Fibroblast of lung (primary cell): ENCODE measurements around the gene ID4.

Source experiments
- EZH2 ChIP-seq: IDR thresholded peaks from 2 replicates; pipeline ENCODE4 v1.5.1; 2012; ENCODE audit warnings: low read length, control low read depth, mild to moderate bottlenecking; ENCODE audit errors: missing control alignments
- TF ChIP-seq, protein P1 (sequence below), 2 donors: IDR thresholded peaks in 1 of 2; conservative IDR thresholded peaks in 1 of 2; 1 replicate in 1 of 2; 2 replicates in 1 of 2; pipeline ENCODE4 v1.5.1; 2011 to 2012; ENCODE audit warnings: low read length in 2 of 2, control low read depth in 1 of 2, inconsistent platforms in 1 of 2, low read depth in 1 of 2, mild to moderate bottlenecking in 1 of 2

DNA sequence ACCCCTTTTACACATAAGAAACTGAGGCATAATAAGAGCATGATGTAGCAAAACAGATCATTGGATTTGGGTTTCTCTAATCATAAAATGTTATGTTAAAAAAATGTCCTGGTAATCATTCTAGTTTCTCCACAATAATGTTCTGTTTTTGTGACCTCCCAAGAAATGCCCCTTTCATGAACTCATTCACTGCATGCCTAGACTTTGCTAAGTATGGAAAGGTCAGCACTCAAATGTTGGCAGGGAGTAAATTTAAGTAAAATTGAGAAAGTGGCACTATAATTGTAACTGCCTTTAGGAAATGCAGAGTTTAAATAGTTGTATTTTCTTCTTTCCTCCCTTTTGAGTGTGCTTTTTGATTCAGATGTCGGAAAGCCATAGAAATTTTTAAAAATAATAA lies 48.5 kb upstream of the ID4 start:
- TF ChIP-seq, protein P1, sequence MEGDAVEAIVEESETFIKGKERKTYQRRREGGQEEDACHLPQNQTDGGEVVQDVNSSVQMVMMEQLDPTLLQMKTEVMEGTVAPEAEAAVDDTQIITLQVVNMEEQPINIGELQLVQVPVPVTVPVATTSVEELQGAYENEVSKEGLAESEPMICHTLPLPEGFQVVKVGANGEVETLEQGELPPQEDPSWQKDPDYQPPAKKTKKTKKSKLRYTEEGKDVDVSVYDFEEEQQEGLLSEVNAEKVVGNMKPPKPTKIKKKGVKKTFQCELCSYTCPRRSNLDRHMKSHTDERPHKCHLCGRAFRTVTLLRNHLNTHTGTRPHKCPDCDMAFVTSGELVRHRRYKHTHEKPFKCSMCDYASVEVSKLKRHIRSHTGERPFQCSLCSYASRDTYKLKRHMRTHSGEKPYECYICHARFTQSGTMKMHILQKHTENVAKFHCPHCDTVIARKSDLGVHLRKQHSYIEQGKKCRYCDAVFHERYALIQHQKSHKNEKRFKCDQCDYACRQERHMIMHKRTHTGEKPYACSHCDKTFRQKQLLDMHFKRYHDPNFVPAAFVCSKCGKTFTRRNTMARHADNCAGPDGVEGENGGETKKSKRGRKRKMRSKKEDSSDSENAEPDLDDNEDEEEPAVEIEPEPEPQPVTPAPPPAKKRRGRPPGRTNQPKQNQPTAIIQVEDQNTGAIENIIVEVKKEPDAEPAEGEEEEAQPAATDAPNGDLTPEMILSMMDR (conservative IDR thresholded peaks at IDR 0.05 in 1 of 2, IDR thresholded peaks at IDR 0.05 in 1 of 2; ENCODE audit: low read depth in 1 of 2, low read length in 2 of 2) = no peak
- TF ChIP-seq EZH2 = no peak
